LoVo (cell line): ENCODE results near the gene CDCP1.
"Not testable (repeated sequence)": the region's sequence is repeated elsewhere in the genome, so short reads cannot be mapped to it uniquely, and the experiment has no call there.

Source experiments
- DNase-seq: peaks from one replicate; pipeline ENCODE4 v3.0.0-alpha.2; 2016; ENCODE audit warnings: low spot score

The CDCP1 gene

DNA sequence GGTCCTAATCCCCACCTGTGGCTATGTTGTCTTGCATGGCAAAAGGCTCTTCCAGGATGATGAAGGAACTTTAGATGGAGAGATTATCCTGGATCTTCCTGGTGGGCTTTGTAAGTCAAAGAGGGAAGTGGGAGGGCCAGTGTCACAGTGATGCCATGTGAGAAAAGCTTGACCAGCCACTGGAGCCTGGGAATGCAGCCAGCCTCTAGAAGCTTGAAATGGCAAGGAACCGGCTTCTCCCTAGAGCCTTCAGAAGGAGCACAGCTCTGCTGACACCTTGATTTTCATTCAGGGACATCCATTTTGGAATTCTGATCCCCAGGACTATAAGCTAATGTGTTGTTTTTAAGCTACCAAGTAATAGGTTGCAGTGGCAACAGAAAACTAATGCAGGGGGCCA, 61.8 kb downstream of the CDCP1 start:
- DNase-seq: no peak

GRCh38 chr3:45083023-45083422, 63.2 kb downstream of the CDCP1 start:
- no peak for DNase-seq

DNA sequence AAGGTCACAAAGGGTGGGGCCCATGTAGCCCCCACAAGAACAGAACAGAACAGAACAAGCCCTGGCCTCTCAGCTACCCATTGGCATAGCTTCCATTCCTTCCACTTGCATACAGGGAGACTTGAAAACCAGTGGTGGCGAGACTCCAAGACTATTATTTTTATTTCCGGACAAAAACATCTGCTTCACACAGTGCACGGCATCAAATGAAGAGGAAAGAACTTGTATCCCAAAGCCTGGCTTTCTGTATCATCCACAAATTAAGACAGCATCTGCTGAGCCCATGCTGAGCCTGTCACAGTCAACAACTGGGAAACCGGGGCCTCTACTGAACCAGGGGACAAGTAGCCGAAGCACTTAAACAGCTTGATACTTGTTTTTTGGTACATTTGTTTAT, 64.0 kb downstream of the CDCP1 start:
- DNase-seq: no peak

- no peak for DNase-seq
Measured at GRCh38 chr3:45081506-45082141, 64.6 kb downstream of the CDCP1 start.

- no peak for DNase-seq
Measured at GRCh38 chr3:45080824-45081223, 65.4 kb downstream of the CDCP1 start.

DNA sequence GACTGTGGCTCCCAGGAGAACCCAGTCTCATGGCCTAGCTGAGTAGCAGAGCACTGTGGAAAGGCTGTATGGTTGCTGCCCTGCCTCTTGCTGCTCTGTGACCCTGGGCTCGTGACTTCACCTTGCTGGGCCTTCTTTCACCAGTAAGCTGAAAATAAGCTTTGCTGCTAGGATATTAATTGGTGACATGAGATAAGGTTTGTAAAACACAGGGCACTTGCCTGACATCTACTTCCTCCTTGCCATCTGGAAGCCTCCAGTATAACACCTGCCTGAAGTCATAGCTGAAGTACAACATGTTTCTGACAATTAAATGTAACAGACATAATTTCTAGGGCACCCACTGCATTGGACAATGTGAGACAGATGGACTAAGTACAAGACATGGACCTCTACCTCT, 66.5 kb downstream of the CDCP1 start:
- DNase-seq: no peak

GRCh38 chr3:45078910-45079522, 67.2 kb downstream of the CDCP1 start:
- DNase-seq: no peak

GRCh38 chr3:45078256-45078655, 67.9 kb downstream of the CDCP1 start:
- not testable (repeated sequence) for DNase-seq

- DNase-seq: no peak
Measured at GRCh38 chr3:45075821-45076625, 70.2 kb downstream of the CDCP1 start.

DNA sequence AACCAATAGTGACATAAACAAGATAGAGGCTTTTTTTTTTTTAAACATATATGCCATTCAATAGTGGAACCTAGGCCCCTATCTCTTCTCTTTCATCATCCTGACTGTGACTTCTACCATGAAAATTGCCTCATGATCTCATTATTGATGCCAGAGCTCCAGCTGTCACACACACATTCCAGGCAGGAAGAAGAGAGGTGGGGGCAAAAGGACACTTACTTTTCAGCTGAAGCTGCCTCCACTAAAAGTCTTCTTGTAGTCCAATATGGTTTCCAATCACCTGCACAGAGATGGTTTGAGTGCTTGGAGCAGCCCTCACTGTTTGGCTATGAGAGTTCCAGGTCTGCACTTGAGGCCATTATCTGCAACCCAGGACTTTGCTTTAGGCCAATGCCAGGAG, 75.1 kb downstream of the CDCP1 start:
- DNase-seq: no peak

DNA sequence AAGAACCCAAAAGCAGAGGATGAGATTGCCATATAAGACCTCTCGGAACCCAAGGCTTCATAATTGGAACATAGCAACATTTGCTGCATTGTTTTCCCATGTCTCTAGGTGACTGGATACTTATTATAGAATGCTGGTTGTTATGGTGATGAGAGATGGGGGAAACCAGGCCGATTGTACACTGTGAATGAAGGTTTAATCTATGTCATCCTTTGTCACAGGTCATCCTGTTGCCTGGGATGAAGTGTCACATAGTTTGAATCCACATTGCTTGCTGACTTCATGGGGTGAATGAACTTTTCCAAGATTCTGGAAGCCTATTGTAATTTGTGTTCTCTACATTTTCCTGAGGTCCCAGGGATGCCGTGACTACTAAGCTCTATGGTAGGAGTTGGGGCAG, 78.2 kb downstream of the CDCP1 start:
- no peak for DNase-seq

DNA sequence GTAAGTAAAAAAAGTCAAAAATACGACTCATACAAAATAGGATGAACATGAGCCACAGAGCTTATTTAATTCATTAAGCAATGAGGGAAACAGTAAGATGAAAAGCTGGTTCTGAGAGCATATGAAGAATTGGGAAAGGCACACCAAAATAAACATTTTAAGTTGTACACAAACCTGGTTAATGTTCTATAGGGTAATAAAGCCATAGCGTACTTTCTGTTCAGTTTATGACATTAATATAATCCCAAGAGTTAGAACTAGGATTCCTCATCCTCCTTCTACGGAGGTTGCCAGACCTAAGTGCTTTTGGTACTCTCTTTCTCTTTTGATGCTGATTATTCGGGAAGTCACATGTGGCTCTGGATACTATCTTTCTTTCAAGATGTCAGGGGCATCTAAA, 78.7 kb downstream of the CDCP1 start:
- DNase-seq: no peak

- no peak for DNase-seq
Measured at GRCh38 chr3:45066109-45066801, 79.9 kb downstream of the CDCP1 start.

DNA sequence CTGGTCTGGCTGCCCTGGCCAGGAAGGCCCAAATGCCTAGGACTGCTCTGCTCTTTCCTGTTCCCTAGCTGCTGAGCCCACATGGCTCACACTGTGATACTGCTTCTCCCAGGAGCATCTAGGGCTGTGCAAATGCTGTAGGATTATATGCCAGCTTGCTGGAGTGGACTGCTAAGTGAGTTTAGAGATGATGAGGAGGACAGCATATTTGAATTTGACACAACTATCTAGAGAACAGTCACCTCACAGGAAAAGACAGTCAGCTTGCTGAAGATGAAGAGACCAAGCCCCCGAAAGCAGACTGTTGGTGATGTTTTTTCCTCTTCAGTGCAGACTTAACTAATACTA, 80.8 kb downstream of the CDCP1 start:
- DNase-seq: no peak

DNA sequence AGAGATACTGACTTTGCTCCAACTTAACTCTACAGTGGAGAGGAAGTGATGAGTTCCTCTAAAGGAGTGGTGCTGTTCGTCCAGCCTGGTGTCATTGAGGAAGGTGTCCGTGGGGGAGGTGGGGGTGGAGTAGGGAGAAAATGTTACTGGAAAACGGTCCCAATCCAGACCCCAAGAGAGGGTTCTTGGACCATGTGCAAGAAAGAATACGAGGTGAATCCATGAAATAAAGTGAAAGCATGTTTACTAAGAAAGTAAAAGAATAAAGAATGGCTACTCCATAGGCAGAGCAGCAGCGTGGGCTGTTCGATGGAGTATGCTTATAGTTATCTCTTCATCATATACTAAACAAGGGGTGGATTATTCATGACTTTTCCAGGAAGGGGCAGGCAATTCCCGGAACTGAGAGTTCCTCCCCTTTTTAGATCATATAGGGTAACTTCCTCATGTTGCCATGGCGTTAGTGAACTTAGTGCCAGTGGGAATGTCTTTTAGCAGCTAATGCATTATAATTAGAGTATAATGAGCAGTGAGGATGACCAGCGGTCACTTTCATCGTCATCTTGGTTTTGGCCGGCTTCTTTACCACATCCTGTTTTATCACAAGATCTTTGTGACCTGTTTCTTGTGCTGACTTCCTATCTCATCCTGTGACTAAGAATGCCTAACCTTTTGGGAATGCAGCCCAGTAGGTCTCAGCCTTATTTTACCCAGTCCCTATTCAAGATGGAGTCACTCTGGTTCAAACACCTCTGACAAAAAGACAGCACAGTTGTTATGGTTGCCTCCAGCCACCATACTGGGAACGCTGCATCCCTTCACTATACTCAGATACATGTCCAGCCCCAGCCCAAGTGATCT, 81.4 kb downstream of the CDCP1 start:
- no peak for DNase-seq

DNA sequence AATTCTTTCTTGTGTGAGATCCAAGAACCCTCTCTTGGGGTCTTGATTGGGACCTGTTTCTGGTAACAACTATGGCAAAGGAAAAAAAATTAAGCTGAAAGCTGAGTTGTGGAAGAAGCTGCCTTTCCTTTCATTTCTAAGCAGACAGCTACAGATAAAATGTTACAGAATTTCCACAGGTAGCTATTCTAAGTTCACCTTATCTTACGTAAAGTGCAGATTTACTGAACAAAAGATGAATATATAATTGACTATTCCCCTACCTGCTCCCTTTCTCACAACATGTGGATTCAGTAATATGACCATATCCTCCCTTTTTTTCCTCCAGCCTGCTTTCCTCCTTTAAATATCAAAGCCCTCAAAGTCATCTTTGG, 83.5 kb downstream of the CDCP1 start:
- DNase-seq: no peak

DNA sequence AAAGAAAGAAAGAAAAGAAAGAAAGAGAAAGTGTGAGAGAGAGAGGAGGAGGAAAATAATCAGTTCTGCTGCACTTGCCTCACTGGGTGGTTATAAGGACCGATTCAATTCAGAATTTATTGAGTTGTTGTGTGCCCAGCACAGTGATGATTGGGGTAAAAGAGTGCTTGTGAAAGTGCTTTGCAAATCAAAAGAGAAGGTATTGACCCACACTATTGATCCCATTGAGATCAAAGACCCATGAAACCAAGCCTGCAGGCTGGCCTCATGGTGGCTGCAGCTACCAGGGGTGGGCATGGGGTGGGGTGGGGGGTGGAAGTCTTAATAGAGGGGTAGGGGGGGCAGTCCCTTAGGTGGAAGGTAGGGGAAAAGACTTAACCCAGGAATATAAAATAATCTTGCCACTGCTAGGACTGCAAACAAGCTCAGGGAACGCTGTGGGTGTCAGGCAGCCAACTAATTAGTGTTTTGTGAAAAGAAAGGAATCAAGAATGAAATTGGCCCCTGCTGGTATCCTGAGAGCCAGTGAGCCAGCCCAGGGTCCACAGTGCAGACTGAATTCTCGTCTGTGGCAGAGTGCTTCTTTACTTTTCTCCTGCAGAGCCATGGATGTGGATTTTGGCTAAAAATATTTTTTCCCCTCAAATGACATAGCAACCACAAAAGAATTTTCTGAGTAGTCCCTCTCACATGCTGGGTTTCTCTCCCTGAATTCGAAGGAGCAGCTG, 85.8 kb downstream of the CDCP1 start:
- no peak for DNase-seq

- no peak for DNase-seq
Measured at GRCh38 chr3:45059132-45059531, 87.0 kb downstream of the CDCP1 start.

DNA sequence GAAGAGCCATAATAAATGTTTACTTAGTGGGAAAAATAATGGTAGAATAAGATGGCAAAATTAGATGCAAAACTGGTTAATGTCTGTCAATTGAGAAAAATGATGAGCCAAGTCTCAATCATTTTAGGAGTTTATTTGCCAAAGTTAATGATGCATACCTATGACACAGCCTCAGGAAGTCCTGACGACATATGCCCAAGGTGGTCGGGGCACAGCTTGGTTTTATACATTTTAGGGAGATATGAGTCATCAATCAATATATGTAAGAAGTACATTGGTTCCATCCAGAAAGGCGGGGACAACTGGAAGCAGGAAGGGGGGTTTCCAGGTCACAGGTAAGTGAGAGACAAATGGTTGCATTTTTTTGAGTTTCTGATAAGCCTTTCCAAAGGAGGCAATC, 88.6 kb downstream of the CDCP1 start:
- DNase-seq: no peak

GRCh38 chr3:45056608-45057301, 89.4 kb downstream of the CDCP1 start:
- DNase-seq: no peak
